Activated T-helper 1 cell treated with anti-CD3 and anti-CD28 coated beads, Interleukin-2, amount 50 U/mL, for 16 hours (primary cell): ENCODE data around the gene AMMECR1L.
"Not testable (repeated sequence)": the region's sequence is repeated elsewhere in the genome, so short reads cannot be mapped to it uniquely, and the experiment has no call there.

ENCODE experiments used
- DNase-seq, 2 donors: peaks; one replicate each; pipeline ENCODE4 v3.0.0-alpha.2; 2020; ENCODE audit warnings: low read depth in 1 of 2, low spot score in 1 of 2

Gene AMMECR1L

DNA sequence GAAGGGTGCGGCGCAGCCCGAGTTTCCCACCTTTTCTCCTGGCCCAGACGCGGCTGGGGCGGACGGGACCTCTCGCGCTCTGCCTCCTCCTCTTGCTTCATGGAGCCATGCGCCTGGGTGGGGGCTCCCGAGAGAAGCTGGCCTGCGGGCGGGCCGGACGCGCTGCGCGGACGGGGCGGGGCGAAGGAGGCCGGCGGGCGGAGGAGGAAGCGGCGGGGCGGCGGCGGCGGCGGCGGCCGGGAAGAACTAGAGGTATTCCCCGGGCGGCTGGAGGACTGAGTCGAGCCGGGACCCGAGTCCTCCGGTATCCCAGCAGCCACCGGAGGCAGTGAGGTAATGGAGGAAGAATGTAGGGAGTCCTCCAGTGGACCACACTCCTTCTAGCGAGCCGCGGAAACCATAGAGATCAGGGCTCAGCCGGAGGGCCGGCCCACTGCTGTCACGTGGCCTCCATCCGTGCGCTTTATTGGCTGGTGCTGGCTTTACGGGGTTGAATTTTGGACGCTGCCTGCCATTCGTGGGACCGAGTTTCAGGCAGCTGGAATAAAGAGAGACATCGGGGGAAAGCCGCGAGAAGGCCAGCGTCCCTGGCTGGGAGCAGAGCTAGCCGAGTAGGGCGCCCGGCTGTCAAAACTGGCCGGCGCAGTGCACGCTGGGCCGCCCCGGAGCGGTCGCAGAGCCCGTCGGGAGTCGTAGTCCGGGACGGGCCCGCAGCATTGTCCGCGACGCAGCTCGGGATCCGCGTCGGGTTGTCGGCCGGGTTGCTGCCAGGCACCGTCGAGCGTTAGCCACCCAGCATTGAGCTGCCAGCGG is at the start of gene AMMECR1L:
Gene AMMECR1L (minus strand): TSS at position 177 of the 813 bp plus-strand sequence. CDS start 11,722 bp downstream, outside the sequence.
- DNase-seq: peak; percentile 39 to 60

DNA sequence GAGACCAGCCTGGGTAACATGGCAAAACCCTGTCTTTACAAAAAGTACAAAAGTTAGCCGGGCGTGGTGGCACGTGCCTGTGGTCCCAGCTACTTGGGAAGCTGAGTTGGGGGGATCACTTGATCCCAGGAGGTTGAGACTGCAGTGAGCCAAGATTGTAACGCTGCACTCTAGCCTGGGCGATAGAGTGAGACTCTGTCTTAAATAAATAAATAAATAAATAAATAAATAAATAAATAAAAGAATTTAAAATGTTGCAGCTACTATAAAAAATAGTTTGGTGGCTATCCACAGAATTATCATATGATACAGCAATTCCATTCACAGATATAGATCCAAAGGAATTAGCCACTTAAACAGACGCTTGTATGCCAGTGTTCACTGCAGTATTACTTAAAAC is 49.6 kb upstream of the AMMECR1L start:
- no peak for DNase-seq

DNA sequence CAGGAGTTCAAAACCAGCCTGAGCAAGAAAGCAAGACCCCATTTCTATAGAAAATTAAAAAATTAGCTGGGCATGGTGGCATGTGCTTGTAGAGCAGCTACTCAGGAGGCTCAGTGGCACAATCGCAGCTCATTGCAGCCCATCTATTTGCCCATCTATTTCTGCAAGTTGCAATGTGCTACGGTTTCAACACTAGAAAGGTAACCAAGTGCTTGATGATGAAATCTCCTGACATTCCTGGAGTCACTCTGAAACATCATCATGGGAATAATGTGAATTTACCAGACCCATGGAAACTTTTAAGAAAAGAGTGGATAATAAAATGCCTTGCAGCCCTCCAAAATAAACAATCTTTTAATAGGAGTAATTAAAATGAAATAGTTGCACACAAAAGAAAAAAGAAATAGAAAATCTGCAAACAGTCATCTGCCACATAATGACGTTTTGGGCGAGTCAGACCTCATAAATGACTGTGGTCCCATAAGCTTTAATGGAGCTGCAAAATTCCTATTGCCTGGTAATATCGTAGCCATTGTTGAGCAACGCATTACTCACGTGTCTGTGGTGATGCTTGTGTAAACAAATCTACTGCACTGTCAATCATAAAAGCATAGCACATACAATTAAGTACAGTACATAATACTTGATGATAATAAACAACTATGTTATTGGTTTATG is 46.6 kb upstream of the AMMECR1L start:
- DNase-seq: no peak

DNA sequence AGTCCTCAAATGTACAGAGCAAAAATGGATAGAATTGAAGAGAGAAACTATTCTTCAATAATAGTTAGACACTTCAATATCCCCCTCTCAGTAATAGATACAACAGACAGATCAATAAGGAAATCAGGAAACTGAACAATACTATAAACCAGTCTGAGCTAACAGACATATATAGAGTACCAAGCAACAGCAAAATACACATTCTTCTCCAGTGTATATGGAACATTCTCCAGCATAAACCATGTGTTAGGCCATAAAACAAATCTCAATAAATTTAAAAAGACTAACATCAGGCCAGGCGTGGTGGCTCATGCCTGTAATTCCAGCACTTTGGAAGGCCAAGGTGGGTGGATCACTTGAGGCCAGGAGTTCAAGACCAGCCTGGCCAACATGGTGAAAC is 43.7 kb upstream of the AMMECR1L start:
- no peak for DNase-seq

DNA sequence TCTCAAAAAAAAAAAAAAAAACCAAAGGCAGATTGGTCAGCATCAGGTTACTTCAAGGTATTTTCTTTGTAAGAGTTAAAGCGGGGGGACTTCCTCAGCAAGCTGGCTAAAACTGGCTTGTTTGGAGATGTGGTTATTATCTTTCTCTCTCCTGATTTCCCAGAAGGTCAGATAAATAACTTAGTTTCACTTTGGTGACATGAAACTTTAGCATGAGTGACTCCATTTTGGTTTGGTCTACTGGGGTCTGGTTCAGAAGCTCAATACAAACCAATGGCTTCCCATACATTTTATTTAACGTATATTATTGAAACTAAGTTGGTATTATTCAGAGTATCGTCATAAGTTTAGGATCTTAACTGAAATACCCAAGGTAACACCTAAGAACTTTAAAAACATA is 41.6 kb upstream of the AMMECR1L start:
- no peak for DNase-seq

DNA sequence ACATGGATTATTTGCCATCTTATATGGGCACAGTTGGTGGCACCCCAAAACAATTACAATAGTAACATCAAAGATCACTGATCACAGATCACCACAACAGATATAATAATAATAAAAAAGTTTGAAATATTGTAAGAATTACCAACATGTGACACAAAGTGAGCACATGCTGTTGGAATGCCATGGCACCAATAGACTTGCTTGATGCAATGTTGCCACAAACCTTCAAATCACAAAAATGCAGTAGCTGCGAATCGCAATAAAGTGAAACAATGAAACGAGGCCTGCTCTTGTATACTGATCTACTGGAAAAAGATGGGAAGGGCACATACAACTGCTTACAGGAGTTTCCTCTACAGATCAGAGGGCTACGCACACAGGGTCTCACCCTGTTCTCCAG is 32.2 kb upstream of the AMMECR1L start:
- no peak for DNase-seq

DNA sequence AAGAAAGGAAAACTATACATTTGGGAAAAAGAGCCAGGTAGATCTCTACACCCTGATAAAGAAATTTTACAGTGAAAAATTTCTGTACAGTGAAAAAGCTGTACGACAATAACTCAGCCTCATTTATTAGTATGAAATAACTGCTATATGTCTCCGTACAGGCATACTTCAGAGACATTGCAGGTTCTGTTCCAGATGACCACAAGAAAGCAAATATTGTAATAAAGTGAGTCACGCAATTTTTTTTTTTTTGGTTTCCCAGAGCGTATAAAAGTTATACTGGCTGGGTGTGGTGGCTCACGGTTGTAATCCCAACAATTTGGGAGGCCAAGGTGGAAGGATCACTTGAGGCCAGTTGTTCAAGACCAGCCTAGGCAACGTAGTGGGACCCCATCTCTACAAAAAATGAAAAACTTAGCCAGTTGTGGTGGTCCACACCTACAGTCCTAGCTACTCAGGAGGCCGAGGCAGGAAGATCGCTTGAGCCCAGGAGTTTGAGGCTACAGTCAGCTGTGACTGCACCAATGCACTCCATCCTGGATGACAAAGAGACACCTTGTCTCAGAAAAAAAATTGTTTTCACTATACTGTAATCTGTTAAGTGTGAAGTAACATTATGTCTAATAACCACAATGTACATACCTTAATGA is 28.2 kb upstream of the AMMECR1L start:
- DNase-seq: no peak

DNA sequence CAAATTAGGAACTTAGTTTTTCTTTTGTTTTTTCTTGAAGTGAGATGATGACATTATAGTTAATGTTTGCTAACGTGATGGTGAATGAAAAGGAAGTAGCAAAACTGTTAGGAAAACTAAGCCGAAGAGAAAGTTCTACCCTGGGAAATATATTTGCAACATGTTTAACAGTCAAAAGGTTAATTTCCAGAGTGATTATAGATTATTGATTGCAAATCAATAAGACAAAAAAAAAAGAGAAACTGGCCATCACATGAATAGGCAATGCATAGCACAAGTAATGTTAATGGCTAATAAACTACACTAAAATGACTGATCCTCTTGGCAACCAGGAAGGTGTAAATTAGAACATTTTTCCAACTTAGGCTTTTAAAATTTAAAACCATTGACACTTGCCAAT is 26.0 kb upstream of the AMMECR1L start:
- DNase-seq: no peak

DNA sequence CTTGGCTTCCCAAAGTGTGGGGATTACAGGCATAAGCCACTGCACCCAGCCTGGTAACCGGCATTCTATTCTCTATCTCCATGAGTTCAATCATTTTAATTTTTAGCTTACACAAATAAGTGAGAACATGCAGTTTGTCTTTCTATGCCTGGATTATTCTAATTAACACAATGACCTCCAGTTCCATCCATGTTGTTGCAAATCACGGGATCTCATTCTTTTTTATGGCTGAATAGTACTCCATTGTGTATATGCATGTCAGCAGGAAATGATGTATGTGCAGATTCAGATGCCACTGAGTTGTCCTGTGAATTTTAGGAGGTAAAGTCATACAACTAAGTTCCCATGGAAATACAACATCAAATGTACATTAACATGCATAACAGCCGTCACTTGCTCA is 24.7 kb upstream of the AMMECR1L start:
- DNase-seq: no peak

DNA sequence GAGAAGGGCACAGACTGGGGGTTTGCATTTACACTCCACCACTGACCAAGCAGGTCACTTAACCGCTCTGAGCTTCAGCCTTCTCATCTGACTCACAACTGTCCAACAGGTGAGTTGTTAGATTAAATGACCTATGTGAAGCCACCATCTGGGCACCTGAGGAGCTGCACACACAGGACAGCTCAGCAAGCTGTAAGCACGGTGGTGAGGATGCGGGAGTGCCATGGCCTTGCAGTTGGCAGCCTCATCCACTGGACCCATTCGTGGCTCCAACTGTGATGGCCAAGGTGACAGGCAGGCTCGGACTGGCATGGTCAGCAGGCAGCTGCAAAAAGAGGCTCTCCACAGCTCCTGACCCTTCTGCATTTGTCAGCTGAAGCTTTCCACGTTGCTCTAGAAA is 23.3 kb upstream of the AMMECR1L start:
- DNase-seq: no peak

DNA sequence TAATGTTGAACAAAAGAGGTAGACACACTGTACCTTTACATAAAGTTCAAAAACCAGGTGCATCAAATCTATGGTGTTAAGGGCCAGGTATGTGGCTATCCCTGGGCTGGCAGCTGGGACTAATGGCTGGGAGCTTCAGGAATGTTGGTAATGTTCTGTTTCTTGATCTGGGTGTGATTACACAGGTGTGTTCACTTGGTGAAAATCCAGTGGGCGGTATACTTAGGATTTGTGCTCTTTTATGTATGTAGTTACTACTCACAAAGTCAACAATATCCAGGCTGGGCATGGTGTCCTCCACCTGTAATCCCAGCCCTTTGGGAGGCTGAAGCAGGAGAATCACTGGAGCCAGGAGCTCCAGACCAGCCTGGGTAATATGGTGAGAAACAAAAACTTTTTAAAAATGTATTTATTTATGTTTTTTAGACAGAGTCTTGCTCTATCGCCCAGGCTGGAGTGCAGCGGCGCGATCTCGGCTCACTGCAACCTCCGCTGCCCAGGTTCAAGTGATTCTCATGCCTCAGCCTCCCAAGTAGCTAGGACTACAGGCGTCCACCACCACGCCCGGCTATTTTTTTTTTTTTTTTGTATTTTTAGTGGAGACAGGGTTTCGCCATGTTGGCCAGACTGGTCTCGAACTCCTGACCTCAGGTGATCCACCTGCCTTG is 22.1 kb upstream of the AMMECR1L start:
- not testable (repeated sequence) for DNase-seq

DNA sequence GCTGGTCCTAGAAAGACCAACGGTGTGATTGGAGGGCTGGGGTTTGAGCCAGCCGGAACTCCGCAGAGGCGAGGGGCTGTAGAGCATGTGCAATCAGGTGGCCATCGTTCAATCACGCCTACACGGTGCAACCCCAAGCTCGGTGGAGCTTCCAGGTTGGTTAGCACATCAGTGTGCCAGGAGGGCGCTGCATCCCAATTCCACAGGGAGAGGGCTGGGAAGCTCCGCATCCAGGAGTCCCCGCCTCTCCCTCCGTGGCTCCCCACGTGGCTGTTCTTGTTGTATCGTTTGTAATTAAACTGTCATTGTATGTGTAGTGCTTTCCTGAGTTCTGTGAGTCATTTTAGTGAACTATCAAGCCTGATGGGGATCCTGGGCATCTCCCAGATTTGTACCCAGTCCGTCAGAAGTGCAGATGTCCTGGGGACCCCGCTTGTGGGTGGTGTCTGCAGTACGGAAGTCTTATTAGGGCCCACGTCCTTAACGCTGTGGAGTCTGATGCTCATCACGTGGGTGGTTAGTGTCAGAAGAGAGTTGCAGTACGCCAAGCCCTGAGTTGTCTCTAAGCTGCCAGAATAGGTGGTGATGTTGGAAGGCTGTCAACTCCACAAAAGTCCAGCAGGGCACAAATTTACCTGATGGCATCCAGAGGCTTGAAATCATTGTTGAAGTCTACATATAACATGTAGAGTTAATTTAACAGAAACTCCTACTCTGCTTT is 20.6 kb upstream of the AMMECR1L start:
- no peak for DNase-seq

DNA sequence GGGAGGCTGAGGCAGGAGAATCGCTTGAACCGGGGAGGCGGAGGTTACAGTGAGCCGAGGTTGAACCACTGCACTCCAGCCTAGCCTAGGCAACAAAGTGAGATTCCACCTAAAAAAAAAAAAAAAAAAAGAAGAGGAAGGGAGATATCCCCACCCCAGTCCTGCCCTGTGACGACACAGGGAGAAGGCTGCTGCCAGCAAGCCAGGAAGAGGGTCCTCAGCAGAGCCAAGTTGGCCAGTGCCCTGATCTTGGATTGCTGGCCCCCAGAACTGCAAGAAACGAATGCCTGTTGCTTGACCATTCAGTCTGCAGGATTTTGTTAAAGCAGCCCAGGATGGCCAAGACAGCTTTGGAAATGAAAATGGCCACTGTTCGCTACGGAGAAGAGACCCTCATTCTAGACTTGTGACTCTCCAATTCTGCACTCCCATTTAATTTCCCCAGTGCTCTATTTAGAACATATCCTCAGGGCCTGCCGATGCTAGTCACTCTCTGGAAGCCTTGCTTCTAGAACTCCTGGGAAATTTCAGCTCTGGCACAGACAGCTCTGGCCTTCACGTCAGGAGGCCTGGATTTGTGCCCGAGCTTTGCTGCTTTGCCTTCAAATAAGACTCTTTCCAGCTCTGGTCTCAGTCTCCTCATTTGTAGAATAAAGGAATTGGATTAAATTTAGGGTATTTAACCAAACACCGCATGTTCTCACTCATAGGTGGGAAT is 15.7 kb upstream of the AMMECR1L start:
- no peak for DNase-seq

DNA sequence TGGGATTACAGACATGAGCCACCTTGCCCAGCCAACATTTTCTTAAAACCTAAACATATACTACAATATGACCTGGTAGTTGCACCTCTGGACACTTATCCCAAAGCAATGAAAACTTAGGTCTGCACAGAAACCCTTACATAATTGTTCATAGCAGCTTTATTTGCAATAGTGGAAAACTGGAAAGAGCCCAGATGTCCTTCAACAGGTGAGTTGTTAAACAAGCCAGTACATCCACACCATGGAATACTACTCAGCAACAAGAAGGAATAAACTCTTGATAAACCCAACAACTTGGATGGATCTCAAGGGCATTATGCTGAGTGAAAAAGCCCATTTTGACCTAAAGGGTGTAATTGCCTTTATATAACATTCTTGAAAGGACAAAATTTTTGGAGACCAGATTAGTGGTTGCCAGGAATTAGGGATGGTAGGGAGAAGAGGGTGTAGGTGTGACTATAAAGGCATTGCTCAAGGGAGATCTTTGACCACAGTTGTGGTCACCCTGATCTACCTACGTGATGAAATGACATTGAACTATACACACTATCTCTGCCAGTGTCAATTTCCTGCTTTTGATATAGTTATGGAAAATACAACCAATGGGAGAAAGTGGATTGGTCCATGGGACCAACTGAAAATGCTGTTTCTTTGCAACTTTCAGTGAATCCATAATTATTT is 11.9 kb upstream of the AMMECR1L start:
- DNase-seq: no peak

DNA sequence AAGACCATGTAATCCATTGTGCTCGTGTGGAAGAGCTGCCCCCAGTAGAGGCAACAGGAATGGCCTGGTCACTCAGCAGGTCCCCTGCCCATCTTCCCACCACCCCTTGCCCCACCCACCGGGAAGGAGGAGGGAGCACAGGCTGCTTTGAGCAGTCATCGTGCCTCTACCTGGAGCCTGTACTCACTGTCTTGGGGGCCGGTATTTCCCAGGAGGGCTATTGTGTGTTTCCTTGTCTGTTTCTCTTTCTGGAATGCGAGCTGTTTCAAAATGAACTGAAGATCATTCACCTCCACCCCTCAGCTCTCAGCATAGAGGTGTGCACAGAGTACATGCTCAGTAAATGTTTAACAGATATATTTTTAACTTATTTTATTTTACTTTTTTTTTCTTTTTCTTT is 7.7 kb upstream of the AMMECR1L start:
- DNase-seq: no peak

DNA sequence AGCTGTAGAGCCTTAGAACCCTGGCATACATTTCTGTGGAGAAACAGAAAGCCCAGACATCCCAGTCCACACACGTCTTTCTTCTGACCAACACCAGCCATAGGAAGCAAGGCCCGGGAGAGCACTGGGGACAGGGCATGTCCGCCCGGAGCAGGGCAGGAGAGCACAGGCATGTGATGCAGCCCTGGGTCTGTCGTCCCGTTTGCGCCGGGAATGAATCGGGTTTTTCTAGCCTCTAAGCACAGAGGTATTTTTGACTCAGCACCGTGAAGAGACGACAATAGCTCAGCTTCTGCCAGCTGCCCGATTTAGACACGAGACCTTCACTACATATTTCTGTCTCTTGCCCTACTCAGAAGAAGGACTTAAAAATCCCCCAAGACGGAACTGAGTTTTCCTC is 7.3 kb upstream of the AMMECR1L start:
- DNase-seq: no peak

DNA sequence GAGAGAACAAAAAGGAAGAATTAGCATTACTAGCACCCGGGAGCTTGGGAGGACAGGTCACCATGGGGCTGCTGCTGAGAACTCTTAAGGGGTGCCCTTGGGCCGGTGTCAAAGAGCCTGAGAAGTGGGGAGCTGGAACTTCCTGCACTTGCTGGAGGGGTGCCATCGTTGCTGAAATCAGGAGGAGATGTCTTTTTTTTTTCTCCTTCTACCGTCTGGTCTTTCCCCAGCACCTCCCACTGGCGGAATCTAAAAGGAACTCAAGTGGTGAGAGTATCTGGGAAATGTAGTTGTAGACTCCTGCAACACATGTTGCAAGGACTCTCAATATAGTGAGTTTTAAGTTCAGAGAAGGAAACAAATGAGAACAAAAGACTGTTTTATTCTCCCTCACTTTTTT is 6.1 kb upstream of the AMMECR1L start:
- DNase-seq: no peak

DNA sequence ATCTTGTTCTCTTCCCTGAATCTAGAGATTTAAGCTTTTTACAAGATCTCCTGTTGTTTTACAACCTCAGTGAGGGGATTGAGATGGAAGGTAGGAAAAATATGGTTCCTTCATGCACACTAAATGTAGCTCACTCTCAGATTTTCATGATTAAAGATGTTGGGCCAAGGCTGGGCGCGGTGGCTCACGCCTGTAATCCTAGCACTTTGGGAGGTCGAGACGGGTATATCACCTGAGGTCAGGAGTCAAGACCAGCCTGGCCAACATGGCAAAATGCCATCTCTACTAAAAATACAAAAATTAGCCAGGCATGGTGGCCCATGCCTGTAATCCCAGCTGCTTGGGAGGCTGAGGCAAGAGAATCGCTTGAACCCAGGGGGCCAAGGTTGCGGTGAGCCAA is 5.0 kb upstream of the AMMECR1L start:
- DNase-seq: not testable (repeated sequence)

DNA sequence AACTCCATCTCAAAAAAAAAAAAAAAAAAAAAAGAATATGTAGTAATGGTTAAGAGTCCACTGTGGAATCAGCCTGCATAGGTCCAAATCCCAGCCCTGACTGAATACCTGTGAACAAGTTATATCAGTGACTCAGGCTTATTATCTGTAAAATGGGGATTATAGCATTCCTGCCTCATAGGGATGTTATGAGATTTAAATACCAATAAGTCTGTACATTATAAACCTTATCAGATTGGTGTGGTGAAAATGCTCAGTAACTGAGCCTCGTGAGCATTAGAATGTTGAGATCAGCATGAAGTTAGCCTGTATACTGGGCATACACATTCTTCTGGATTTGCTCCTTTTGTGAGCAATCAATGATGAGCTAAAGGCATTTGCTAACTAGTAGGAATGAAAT is 3.0 kb upstream of the AMMECR1L start:
- DNase-seq: no peak

DNA sequence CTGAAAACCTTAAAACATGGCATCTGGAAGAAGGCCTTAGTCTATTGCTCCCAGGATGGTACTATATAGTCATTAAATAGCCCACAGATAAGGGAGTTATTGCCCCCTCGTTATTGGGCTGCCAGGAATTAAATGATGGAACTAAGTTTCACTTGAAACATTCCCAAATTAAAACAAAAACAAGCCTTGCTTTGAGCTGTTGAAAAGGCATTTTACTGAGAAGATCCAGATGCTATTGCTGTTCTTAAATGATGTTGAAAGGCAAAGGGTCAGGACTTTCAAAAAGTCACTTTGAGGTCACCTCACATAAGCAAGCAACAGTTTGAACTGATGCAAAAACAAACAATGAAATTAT is 2.0 kb upstream of the AMMECR1L start:
- no peak for DNase-seq
